HUES6 (cell line): ENCODE results near the gene XPO6.
A peak's percentile ranks its signal among the peaks of the same experiment; 100 is the strongest.

Source experiments
- H3K27ac ChIP-seq: 2 replicates; pipeline ENCODE4 v1.7.0; 2013; ENCODE audit warnings: low read depth, mild to moderate bottlenecking, low read length, inconsistent platforms
- H3K27me3 ChIP-seq: 2 replicates; pipeline ENCODE4 v1.6.1; 2013; ENCODE audit warnings: low read length; ENCODE audit not compliant: control insufficient read depth, insufficient read depth
- H3K36me3 ChIP-seq: 2 replicates; pipeline ENCODE4 v1.6.1; 2013; ENCODE audit warnings: low read length; ENCODE audit not compliant: control insufficient read depth, insufficient read depth
- H3K4me1 ChIP-seq: 2 replicates; pipeline ENCODE4 v1.6.1; 2013; ENCODE audit warnings: low read length; ENCODE audit not compliant: control insufficient read depth, insufficient read depth
- H3K4me3 ChIP-seq: 2 replicates; pipeline ENCODE4 v1.5.1; 2013; ENCODE audit warnings: low read depth, low read length
- H3K9ac ChIP-seq: one replicate; pipeline ENCODE4 v1.6.1; 2013; ENCODE audit warnings: mild to moderate bottlenecking, low read length
- H3K9me3 ChIP-seq: 2 replicates; pipeline ENCODE4 v1.6.1; 2013; ENCODE audit warnings: low read depth, low read length; ENCODE audit not compliant: control insufficient read depth, insufficient read depth

Gene XPO6

GRCh38 chr16:28098959-28099945, 112.5 kb downstream of the XPO6 start:
- H3K9ac ChIP-seq: no peak overlapping the region
- no peaks in the 10 kb centered on the region for H3K9me3 ChIP-seq
- H3K27ac ChIP-seq: no peak overlapping the region
- H3K4me1 ChIP-seq: no peaks in the 10 kb centered on the region
- no peak overlapping the region for H3K4me3 ChIP-seq
- H3K36me3 ChIP-seq: peaks cover 70% of the 10 kb centered on the region
- H3K27me3 ChIP-seq: no peaks in the 10 kb centered on the region

DNA sequence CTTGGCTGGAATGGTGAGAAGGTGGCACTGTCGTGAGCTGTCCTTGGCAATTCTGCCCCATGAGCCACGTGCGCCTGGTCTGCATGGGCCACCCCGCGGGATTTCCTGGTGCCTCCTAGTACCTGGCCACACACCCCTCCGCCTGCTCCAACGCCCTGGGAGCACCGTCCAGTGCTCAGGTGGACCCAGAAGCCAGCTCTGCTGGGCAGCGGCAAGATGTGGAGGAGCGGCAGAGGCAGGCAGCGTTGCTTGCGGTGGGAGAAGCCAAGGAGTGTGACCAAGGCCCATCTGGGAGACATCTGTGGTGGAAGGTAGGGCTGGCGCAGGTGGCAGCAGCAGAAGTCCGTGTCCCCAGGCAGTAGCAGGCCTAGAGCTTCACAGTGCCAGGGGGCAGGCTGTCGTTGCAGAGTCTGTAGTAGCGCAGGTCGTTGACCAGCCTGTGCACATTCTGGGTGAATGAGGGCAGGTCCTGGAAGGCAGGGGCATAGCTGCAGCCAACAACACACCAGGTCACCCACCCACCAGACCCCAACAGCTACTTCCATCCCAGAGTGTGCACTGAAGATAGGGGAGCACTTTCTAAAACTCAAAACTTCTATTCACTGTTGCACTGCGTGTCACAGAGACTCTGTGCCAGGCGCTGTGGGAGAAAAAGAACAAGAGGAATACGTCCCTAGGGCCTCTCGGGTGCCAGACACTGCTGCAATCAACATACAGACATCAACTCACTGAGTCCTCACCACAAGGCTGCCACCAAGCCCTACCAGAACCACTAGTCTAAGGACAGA, 113.4 kb downstream of the XPO6 start:
- Histone ChIP-seq H3K9me3 (no peaks in the 10 kb centered on the region), H3K27ac (no peak overlapping the region), H3K4me3 (no peak overlapping the region), H3K9ac (no peak overlapping the region), H3K4me1 (peaks cover 8% of the 10 kb centered on the region), H3K27me3 (no peaks in the 10 kb centered on the region), H3K36me3 (peaks cover 61% of the 10 kb centered on the region)

GRCh38 chr16:28096983-28097899, 114.5 kb downstream of the XPO6 start:
- H3K9ac ChIP-seq: no peak overlapping the region
- no peak overlapping the region for H3K27ac ChIP-seq
- H3K36me3 ChIP-seq: peaks cover 50% of the 10 kb centered on the region
- H3K27me3 ChIP-seq: no peaks in the 10 kb centered on the region
- H3K9me3 ChIP-seq: no peaks in the 10 kb centered on the region
- H3K4me3 ChIP-seq: no peak overlapping the region
- peaks cover 18% of the 10 kb centered on the region for H3K4me1 ChIP-seq

DNA sequence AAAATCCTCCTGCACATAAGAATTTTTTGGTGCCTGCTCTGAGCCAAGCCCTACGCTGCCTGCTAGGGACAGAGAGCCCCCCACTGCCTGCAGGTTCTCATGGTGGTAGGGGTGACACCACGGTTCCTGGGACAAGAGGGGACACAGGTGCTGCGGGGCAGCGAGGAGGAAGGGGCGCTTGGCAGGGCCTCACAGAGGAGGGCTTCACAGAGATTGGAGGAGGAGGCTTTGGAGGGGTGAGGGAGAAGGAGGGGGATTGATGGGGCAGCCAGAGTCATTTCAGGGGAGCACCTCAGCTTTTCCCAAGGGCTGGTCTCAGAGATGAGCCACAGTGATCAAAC, 118.4 kb downstream of the XPO6 start:
- Histone ChIP-seq H3K27me3 (no peaks in the 10 kb centered on the region), H3K4me3 (peak overlapping the region; percentile 34), H3K9me3 (no peaks in the 10 kb centered on the region), H3K27ac (peak overlapping the region; percentile 88), H3K9ac (peak overlapping the region; percentile 68), H3K36me3 (peaks cover 14% of the 10 kb centered on the region), H3K4me1 (peaks cover 34% of the 10 kb centered on the region)

DNA sequence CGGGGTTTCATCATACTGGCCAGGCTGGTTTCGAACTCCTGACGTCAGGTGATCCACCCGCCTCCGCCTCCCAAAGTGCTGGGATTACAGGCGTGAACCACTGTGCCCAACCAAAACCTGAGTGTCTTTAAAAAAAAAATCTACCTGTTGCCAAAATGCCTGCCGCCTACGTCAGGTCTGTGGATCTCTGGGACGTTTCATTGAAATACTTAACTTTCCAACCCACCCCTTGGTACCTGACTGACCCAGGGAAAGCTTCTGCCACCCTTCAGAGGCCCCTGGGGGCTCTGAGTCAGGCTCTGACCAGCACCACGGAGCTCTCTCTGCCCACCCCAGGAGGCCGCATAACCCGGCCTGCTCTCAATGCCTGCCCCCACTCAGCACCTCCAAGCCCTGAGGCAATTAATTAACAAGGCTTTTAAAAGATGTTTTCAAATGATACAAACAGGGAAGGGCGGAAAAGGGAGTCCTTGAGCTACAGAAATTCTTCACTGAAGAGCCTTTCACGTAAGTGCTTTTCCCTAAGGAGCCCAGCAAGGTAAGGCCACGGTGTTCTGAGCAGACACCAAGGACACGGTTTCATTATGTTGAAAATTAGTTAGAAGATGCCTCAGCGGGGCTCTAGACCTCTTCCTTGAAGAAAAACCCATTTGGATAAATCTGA, 118.9 kb downstream of the XPO6 start:
- Histone ChIP-seq H3K27ac (peak overlapping the region; percentile 88), H3K4me3 (peak overlapping the region; percentile 34; the same call in 1 of the 2 replicates), H3K9ac (peak overlapping the region; percentile 68), H3K27me3 (no peaks in the 10 kb centered on the region), H3K36me3 (peaks cover 9% of the 10 kb centered on the region), H3K4me1 (peaks cover 36% of the 10 kb centered on the region), H3K9me3 (no peaks in the 10 kb centered on the region)

DNA sequence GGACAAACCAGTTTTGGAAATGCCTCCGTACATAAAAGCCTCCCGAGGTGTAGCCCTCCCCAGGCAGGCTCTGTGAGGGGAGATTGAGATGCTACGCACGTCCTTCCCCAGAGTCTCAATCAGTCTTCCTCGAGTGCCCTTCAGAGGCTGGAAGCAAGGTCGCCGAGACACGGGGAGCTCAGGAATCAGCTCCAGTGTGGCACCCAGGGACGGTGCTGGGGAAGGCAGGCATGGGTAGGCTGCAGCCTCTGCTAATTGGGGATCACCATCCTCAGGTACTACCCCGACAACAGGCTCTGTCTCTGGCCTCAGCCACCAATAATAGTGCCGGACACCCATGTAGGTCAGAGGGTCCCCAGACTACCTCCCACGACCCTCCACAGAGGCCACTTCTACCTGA, 120.1 kb downstream of the XPO6 start:
- H3K27ac ChIP-seq: peak overlapping the region; percentile 35; the same call in 1 of the 2 replicates
- no peaks in the 10 kb centered on the region; the same call in 1 of the 2 replicates for H3K36me3 ChIP-seq
- H3K4me1 ChIP-seq: peaks cover 37% of the 10 kb centered on the region
- H3K9ac ChIP-seq: peak overlapping the region; percentile 24
- no peak overlapping the region for H3K4me3 ChIP-seq
- no peaks in the 10 kb centered on the region for H3K9me3 ChIP-seq
- no peaks in the 10 kb centered on the region for H3K27me3 ChIP-seq

DNA sequence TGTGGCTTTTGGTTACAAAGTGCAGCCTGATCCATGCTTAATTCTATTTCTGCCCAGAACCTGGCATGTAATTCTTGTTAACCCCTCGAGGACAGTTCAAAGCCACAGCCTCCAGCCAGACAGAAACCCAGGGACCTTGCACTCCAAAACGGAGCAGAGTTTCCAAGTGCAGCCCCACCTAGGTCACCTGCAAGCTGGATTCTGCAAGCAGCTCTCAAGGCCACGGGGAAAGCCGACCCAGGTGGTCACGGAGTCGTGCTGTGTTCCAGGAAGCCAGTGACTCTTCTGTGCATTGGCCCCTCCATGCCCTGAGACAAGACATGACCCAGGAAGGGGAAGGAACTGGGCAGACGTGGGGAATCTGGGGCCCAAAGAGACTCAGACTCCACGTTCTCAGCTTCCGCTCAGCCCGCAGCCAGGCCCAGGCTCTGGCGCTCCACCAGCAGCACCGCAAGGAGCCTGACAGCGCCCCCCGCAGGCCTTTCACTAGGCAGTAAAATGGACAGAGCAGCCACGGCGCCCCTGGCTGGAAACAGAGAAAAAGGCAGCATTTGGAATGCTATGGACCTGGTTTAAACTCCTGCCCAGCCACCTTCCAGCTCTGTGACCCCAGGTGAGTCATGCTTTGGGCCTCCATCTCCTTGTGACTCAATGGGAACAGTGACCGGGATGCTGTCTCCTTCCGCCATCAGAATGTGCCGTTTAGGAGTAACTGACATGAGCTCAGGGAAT, 121.0 kb downstream of the XPO6 start:
- H3K9ac ChIP-seq: peak overlapping the region; percentile 24
- no peaks in the 10 kb centered on the region for H3K9me3 ChIP-seq
- no peaks in the 10 kb centered on the region for H3K36me3 ChIP-seq
- H3K4me1 ChIP-seq: peaks cover 37% of the 10 kb centered on the region
- peak overlapping the region; percentile 35; the same call in 1 of the 2 replicates for H3K27ac ChIP-seq
- H3K27me3 ChIP-seq: no peaks in the 10 kb centered on the region
- no peak overlapping the region for H3K4me3 ChIP-seq

DNA sequence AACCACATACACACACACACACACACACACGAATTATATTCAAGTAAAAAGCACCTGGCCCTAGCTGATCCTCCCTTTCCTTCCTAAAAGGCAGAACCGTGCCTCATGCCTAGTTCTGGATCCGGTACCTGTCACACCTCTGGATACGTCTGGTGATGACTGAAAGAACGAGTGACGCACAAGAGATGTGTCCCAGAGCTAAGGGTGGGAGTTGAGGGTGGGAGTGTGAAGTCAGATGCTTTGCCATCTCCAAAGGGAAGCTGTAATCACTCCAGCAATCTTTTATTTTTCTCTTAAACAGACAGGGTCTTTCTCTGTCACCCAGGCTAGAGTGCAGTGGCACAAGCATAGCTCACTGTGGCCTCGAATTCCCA, 121.8 kb downstream of the XPO6 start:
- H3K36me3 ChIP-seq: no peaks in the 10 kb centered on the region
- no peaks in the 10 kb centered on the region for H3K27me3 ChIP-seq
- no peak overlapping the region for H3K9ac ChIP-seq
- H3K4me3 ChIP-seq: no peak overlapping the region
- H3K4me1 ChIP-seq: peaks cover 37% of the 10 kb centered on the region
- H3K9me3 ChIP-seq: no peaks in the 10 kb centered on the region
- no peak overlapping the region for H3K27ac ChIP-seq

DNA sequence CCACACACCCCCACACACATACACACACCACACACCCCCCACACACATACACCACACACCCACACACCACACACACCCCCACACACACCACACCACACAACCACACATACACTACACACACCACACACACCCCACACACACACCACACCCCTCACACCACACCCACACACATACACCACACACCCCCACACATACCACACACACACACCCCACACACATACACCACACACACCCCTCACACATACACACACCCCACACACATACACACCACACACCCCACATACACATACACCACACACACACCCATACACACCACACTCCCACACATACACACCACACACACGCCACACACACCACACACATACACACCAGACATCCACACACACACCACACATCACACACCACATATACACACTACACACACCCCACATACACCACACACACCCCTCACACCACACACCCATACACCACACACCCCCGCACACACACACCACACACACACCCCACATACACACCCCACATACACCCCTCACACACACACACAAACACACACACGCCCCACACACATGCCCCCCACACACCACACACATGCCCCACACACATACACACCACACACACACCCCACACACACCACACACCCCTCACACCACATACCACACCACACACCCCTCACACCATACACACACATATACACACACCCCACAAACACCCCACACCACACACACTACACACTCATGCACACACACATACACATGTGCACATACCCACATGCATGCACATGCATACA, 122.4 kb downstream of the XPO6 start:
- H3K9ac ChIP-seq: no peak overlapping the region
- peaks cover 37% of the 10 kb centered on the region for H3K4me1 ChIP-seq
- H3K36me3 ChIP-seq: no peaks in the 10 kb centered on the region
- no peaks in the 10 kb centered on the region for H3K9me3 ChIP-seq
- no peak overlapping the region for H3K27ac ChIP-seq
- H3K27me3 ChIP-seq: no peaks in the 10 kb centered on the region
- no peak overlapping the region for H3K4me3 ChIP-seq
